Glutamatergic neuron (in vitro differentiated cells): ENCODE results near the gene GNAQ. TPM values are rescaled to one million over a fixed set of nuclear protein-coding genes. Genes with fewer than 3 reads are reported as not detected.

Experiments used
- DNase-seq: peaks from one replicate; pipeline ENCODE4 v3.0.0; 2022
- H3K27ac Mint-ChIP-seq: one replicate; pipeline ENCODE4 v1.8.0; 2020; ENCODE audit warnings: mild to moderate bottlenecking, mixed read lengths, inconsistent platforms; ENCODE audit not compliant: unreplicated experiment
- H3K27me3 Mint-ChIP-seq: one replicate; pipeline ENCODE4 v1.8.0; 2020; ENCODE audit warnings: mild to moderate bottlenecking, moderate library complexity, mixed read lengths, inconsistent platforms; ENCODE audit not compliant: unreplicated experiment
- H3K36me3 Mint-ChIP-seq: one replicate; pipeline ENCODE4 v1.8.0; 2020; ENCODE audit warnings: mild to moderate bottlenecking, mixed read lengths, inconsistent platforms; ENCODE audit not compliant: unreplicated experiment
- H3K4me1 Mint-ChIP-seq: one replicate; pipeline ENCODE4 v1.8.0; 2020; ENCODE audit warnings: mild to moderate bottlenecking, low read depth, mixed read lengths, inconsistent platforms; ENCODE audit not compliant: unreplicated experiment
- H3K4me3 Mint-ChIP-seq: one replicate; pipeline ENCODE4 v1.8.0; 2020; ENCODE audit warnings: mild to moderate bottlenecking, mixed read lengths, inconsistent platforms; ENCODE audit not compliant: unreplicated experiment
- H3K9me3 Mint-ChIP-seq: one replicate; pipeline ENCODE4 v1.8.0; 2020; ENCODE audit warnings: mild to moderate bottlenecking, moderate library complexity, mixed read lengths, inconsistent platforms; ENCODE audit not compliant: unreplicated experiment
- total RNA-seq: library from RNA; stranded (reverse); fragmentation: NEBNext Ultra II Directional; extraction: Animal tissue kit (Norgen Biotek cat#: 25700); gene quantifications from one replicate; pipeline ENCODE4 v1.2.1, GENCODE V29; 2021; ENCODE audit not compliant: unreplicated experiment
- TF ChIP-seq, protein P1 (sequence below): fragments of 200-600 bp; sonication (generic); IDR thresholded peaks from one replicate; pipeline ENCODE4 v1.5.0; 2021; ENCODE audit not compliant: partially characterized antibody, unreplicated experiment

The GNAQ gene
- total RNA-seq, 1 donor from 2014 or later = 72.8 TPM

DNA sequence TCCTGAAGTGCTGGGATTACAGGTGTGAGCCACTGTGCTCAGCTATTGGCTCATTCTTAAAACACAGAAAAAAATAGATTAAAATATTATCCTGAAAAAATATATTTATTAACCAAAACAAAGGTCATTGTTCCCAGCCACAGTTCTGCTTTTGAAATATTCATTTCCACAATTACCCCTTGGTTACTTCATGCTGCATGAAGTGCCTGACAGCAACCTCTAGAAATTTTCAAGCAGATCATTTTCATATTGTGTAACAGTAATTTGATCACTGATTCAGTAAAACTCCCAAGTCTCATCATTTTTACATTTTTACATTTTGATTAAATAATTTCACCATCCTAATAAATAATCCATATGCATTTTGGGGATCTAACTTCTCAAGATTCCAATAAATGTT, 18.8 kb upstream of the GNAQ start:
- H3K27ac Mint-ChIP-seq = no peak overlapping the region
- H3K4me1 Mint-ChIP-seq = no peaks in the 10 kb centered on the region
- TF ChIP-seq, protein P1, sequence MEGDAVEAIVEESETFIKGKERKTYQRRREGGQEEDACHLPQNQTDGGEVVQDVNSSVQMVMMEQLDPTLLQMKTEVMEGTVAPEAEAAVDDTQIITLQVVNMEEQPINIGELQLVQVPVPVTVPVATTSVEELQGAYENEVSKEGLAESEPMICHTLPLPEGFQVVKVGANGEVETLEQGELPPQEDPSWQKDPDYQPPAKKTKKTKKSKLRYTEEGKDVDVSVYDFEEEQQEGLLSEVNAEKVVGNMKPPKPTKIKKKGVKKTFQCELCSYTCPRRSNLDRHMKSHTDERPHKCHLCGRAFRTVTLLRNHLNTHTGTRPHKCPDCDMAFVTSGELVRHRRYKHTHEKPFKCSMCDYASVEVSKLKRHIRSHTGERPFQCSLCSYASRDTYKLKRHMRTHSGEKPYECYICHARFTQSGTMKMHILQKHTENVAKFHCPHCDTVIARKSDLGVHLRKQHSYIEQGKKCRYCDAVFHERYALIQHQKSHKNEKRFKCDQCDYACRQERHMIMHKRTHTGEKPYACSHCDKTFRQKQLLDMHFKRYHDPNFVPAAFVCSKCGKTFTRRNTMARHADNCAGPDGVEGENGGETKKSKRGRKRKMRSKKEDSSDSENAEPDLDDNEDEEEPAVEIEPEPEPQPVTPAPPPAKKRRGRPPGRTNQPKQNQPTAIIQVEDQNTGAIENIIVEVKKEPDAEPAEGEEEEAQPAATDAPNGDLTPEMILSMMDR = no peak
- no peak overlapping the region for H3K4me3 Mint-ChIP-seq
- DNase-seq = no peak
- no peaks in the 10 kb centered on the region for H3K27me3 Mint-ChIP-seq
- H3K9me3 Mint-ChIP-seq = peaks cover 1% of the 10 kb centered on the region
- H3K36me3 Mint-ChIP-seq = no peaks in the 10 kb centered on the region

- TF ChIP-seq, protein P1 = no peak
- H3K4me1 Mint-ChIP-seq = no peaks in the 10 kb centered on the region
- no peaks in the 10 kb centered on the region for H3K27me3 Mint-ChIP-seq
- no peak for DNase-seq
- H3K36me3 Mint-ChIP-seq = no peaks in the 10 kb centered on the region
- peaks cover 1% of the 10 kb centered on the region for H3K9me3 Mint-ChIP-seq
- H3K4me3 Mint-ChIP-seq = no peak overlapping the region
- no peak overlapping the region for H3K27ac Mint-ChIP-seq
Observed at GRCh38 chr9:78049484-78049883, 17.9 kb upstream of the GNAQ start.

DNA sequence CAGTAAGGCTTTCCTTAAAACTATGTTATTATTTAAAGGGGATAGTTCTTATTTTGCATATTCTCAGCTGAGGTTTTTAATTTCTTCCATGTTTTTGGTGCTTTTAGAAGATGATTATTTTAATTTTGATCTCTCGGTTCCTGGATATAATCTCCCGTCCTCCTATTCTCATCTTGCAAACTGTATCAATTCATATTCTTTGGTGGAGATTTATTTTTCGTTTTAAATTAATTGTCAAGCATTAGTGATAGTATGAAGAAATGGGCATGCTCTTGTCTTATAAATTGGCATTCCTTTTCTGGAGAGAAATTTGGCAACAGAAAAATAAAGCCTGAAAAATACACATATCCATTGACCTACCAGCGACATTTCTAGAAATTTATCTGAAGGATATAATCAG, 15.5 kb upstream of the GNAQ start:
- TF ChIP-seq, protein P1 = no peak
- no peaks in the 10 kb centered on the region for H3K27me3 Mint-ChIP-seq
- H3K36me3 Mint-ChIP-seq = no peaks in the 10 kb centered on the region
- H3K27ac Mint-ChIP-seq = no peak overlapping the region
- no peak overlapping the region for H3K4me3 Mint-ChIP-seq
- DNase-seq = no peak
- no peaks in the 10 kb centered on the region for H3K4me1 Mint-ChIP-seq
- peaks cover 1% of the 10 kb centered on the region for H3K9me3 Mint-ChIP-seq

DNA sequence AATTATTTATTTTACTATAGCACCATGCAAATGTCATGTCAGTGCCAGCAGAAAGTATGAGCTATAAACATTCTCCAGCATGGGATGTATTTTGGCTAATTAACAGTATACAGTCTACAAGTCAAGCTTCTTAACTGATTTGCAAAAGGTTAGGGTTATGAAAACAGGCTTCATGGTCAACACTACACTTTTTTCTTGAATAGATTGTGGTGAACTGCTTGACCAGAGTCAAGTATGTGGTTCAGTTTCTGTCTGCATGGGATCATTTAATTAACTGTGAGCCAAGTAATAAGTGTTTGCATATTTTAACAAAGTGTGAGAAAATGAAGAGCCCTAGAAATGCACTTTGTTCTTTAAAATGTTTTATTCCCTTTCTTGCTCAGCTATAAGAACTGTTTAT, 14.5 kb upstream of the GNAQ start:
- H3K27ac Mint-ChIP-seq = no peak overlapping the region
- H3K9me3 Mint-ChIP-seq = no peaks in the 10 kb centered on the region
- H3K36me3 Mint-ChIP-seq = no peaks in the 10 kb centered on the region
- no peaks in the 10 kb centered on the region for H3K27me3 Mint-ChIP-seq
- H3K4me3 Mint-ChIP-seq = no peak overlapping the region
- TF ChIP-seq, protein P1 = no peak
- DNase-seq = no peak
- no peaks in the 10 kb centered on the region for H3K4me1 Mint-ChIP-seq

- no peak overlapping the region for H3K27ac Mint-ChIP-seq
- H3K9me3 Mint-ChIP-seq = no peaks in the 10 kb centered on the region
- no peaks in the 10 kb centered on the region for H3K27me3 Mint-ChIP-seq
- no peak for DNase-seq
- H3K36me3 Mint-ChIP-seq = no peaks in the 10 kb centered on the region
- H3K4me1 Mint-ChIP-seq = no peaks in the 10 kb centered on the region
- no peak overlapping the region for H3K4me3 Mint-ChIP-seq
- TF ChIP-seq, protein P1 = no peak
Observed at GRCh38 chr9:78044886-78045285, 13.3 kb upstream of the GNAQ start.
